Osteocyte (in vitro differentiated cells): ENCODE results near the gene NPPB. TPM values are rescaled to one million over a fixed set of nuclear protein-coding genes. Genes with fewer than 3 reads are reported as not detected.

ENCODE experiments used
- DNase-seq: peaks from one replicate; pipeline ENCODE4 v3.0.0; 2021; ENCODE audit warnings: mixed read lengths; ENCODE audit not compliant: unreplicated experiment; ENCODE audit errors: extremely low spot score
- H3K27ac Mint-ChIP-seq: one replicate; pipeline ENCODE4 v1.8.0; 2021; ENCODE audit warnings: mild to moderate bottlenecking, mixed read lengths; ENCODE audit not compliant: unreplicated experiment
- H3K27me3 Mint-ChIP-seq: one replicate; pipeline ENCODE4 v1.8.0; 2021; ENCODE audit warnings: mixed read lengths; ENCODE audit not compliant: unreplicated experiment
- H3K36me3 Mint-ChIP-seq: one replicate; pipeline ENCODE4 v1.8.0; 2021; ENCODE audit warnings: mixed read lengths; ENCODE audit not compliant: unreplicated experiment
- H3K4me1 Mint-ChIP-seq: one replicate; pipeline ENCODE4 v1.8.0; 2021; ENCODE audit warnings: mixed read lengths; ENCODE audit not compliant: unreplicated experiment
- H3K4me3 Mint-ChIP-seq: one replicate; pipeline ENCODE4 v1.8.0; 2021; ENCODE audit warnings: mild to moderate bottlenecking, moderate library complexity, mixed read lengths; ENCODE audit not compliant: unreplicated experiment
- H3K9me3 Mint-ChIP-seq: one replicate; pipeline ENCODE4 v1.8.0; 2021; ENCODE audit warnings: mixed read lengths; ENCODE audit not compliant: unreplicated experiment
- CTCF ChIP-seq: fragments of 200-600 bp; sonication (generic); IDR thresholded peaks from 2 replicates; pipeline ENCODE4 v1.5.0; 2021; ENCODE audit warnings: antibody characterized with exemption, mild to moderate bottlenecking, moderate library complexity
- total RNA-seq: library from RNA; stranded (reverse); gene quantifications from 2 replicates; pipeline ENCODE4 v1.2.1, GENCODE V29; 2021

The NPPB gene
- total RNA-seq, 1 donor from 2014 or later: not detected

GRCh38 chr1:11858968-11859871, 475 bp upstream of the NPPB start:
- no peaks in the 10 kb centered on the region for H3K36me3 Mint-ChIP-seq
- H3K4me1 Mint-ChIP-seq: peaks cover 3% of the 10 kb centered on the region
- H3K9me3 Mint-ChIP-seq: peaks cover 3% of the 10 kb centered on the region
- DNase-seq: no peak
- TF ChIP-seq CTCF: no peak
- H3K27me3 Mint-ChIP-seq: peaks cover 43% of the 10 kb centered on the region
- H3K4me3 Mint-ChIP-seq: no peak overlapping the region
- H3K27ac Mint-ChIP-seq: no peak overlapping the region

DNA sequence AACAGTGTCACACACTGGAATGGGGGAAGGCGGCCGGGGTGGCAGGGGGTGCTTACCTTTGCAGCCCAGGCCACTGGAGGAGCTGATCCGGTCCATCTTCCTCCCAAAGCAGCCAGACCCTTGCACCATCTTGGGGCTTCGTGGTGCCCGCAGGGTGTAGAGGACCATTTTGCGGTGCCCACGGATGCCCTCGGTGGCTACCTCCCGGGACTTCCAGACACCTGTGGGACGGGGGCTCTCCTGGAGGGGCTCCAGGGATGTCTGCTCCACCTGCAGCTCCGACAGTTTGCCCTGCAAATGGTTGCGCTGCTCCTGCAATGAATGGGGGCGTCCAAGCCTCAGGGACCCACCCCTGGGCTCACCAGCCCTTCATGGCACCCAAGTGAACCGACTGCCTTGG, 587 bp downstream of the NPPB start:
- no peak for DNase-seq
- Mint-ChIP-seq H3K27ac (no peak overlapping the region), H3K36me3 (no peaks in the 10 kb centered on the region), H3K9me3 (peaks cover 3% of the 10 kb centered on the region), H3K27me3 (peaks cover 43% of the 10 kb centered on the region), H3K4me3 (no peak overlapping the region), H3K4me1 (peaks cover 3% of the 10 kb centered on the region)
- no peak for TF ChIP-seq CTCF

- Mint-ChIP-seq H3K36me3 (no peaks in the 10 kb centered on the region), H3K4me1 (peaks cover 3% of the 10 kb centered on the region), H3K27ac (no peak overlapping the region), H3K9me3 (peaks cover 3% of the 10 kb centered on the region), H3K4me3 (no peak overlapping the region), H3K27me3 (peaks cover 37% of the 10 kb centered on the region)
- TF ChIP-seq CTCF: no peak
- no peak for DNase-seq
Observed at GRCh38 chr1:11857164-11857851, 1.4 kb downstream of the NPPB start.

- DNase-seq: no peak
- Mint-ChIP-seq H3K9me3 (peaks cover 2% of the 10 kb centered on the region), H3K4me1 (peaks cover 3% of the 10 kb centered on the region), H3K27me3 (peaks cover 35% of the 10 kb centered on the region), H3K36me3 (no peaks in the 10 kb centered on the region), H3K4me3 (no peak overlapping the region), H3K27ac (no peak overlapping the region)
- TF ChIP-seq CTCF: no peak
Observed at GRCh38 chr1:11856698-11857097, 2.0 kb downstream of the NPPB start.

- H3K4me1 Mint-ChIP-seq: peaks cover 3% of the 10 kb centered on the region
- no peaks in the 10 kb centered on the region for H3K36me3 Mint-ChIP-seq
- H3K27me3 Mint-ChIP-seq: peaks cover 28% of the 10 kb centered on the region
- H3K27ac Mint-ChIP-seq: no peak overlapping the region
- no peak for TF ChIP-seq CTCF
- no peaks in the 10 kb centered on the region for H3K9me3 Mint-ChIP-seq
- DNase-seq: no peak
- no peak overlapping the region for H3K4me3 Mint-ChIP-seq
Observed at GRCh38 chr1:11855430-11855829, 3.3 kb downstream of the NPPB start.
